Effector CD8-positive, alpha-beta T cell (primary cell): ENCODE data around the gene OR51B6.
"Not testable (repeated sequence)": the region's sequence is repeated elsewhere in the genome, so short reads cannot be mapped to it uniquely, and the experiment has no call there.

Experiments used
- DNase-seq: peaks from one replicate; lab custom pipeline; 2025; lab: John Stamatoyannopoulos, UW

OR51B6 gene

GRCh38 chr11:5364214-5364613, 12.9 kb downstream of the OR51B6 start:
- DNase-seq, result no peak

- DNase-seq, result not testable (repeated sequence)
These were observed 15.1 kb downstream of the OR51B6 start for GRCh38 chr11:5366365-5366764.

GRCh38 chr11:5366856-5367255, 15.5 kb downstream of the OR51B6 start:
- DNase-seq, result no peak

GRCh38 chr11:5367448-5368074, 16.3 kb downstream of the OR51B6 start:
- no peak for DNase-seq

- no peak for DNase-seq
These were observed 17.3 kb downstream of the OR51B6 start for GRCh38 chr11:5368502-5369043.

GRCh38 chr11:5369789-5370188, 18.5 kb downstream of the OR51B6 start:
- DNase-seq, result no peak

GRCh38 chr11:5380740-5381342, 29.5 kb downstream of the OR51B6 start:
- no peak for DNase-seq

- DNase-seq, result no peak
These were observed 32.3 kb downstream of the OR51B6 start, which contains the start of gene OR51M1 for GRCh38 chr11:5383576-5383975. TSS of gene OR51M1 (plus strand) at chr11:5383812. CDS start at chr11:5389399, 5,587 bp downstream.

- DNase-seq, result no peak
These were observed 33.0 kb downstream of the OR51B6 start for GRCh38 chr11:5384335-5384734.

- DNase-seq, result no peak
These were observed 38.9 kb downstream of the OR51B6 start for GRCh38 chr11:5390210-5390609.

- no peak for DNase-seq
These were observed 42.8 kb downstream of the OR51B6 start for GRCh38 chr11:5394091-5394490.

GRCh38 chr11:5398936-5399335, 47.6 kb downstream of the OR51B6 start:
- DNase-seq, result no peak
